Measurements from ENCODE around the gene IFNGR1.

- TF ChIP-seq EZH2 (IDR thresholded peaks at IDR 0.05; ENCODE audit: insufficient read depth, low read length) (no peak), CTCF (IDR thresholded peaks at IDR 0.05; ENCODE audit: insufficient read depth, low read depth, low read length) (no peak)
Observed at GRCh38 chr6:137224799-137225198, 5.6 kb upstream of the IFNGR1 start.
